ENCODE data around the gene BANP.
"Not testable (repeated sequence)": the region's sequence is repeated elsewhere in the genome, so short reads cannot be mapped to it uniquely, and the experiment has no call there.

DNA sequence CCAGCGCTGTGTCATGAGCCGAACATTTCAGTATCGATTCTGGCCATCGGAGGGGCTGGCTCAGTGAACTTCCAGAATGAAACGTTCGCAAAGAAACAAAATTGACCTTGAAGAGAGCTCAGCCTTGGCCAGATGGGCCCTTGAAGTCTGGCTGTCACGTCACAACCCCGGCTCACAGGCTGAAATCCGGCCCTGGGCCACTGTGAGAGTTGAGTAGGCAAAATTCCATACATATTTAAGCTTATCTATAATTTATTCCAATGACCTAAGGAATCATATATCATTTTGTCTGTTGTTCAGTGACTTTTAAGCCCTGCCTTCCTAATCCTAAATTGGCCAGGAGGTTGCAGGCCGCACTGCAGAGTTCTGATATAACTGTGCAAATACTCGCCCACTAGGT is 170.2 kb downstream of the BANP start:
- TF ChIP-seq POLR2A (IDR thresholded peaks at IDR 0.05): not testable (repeated sequence)
- TF ChIP-seq, protein P1, sequence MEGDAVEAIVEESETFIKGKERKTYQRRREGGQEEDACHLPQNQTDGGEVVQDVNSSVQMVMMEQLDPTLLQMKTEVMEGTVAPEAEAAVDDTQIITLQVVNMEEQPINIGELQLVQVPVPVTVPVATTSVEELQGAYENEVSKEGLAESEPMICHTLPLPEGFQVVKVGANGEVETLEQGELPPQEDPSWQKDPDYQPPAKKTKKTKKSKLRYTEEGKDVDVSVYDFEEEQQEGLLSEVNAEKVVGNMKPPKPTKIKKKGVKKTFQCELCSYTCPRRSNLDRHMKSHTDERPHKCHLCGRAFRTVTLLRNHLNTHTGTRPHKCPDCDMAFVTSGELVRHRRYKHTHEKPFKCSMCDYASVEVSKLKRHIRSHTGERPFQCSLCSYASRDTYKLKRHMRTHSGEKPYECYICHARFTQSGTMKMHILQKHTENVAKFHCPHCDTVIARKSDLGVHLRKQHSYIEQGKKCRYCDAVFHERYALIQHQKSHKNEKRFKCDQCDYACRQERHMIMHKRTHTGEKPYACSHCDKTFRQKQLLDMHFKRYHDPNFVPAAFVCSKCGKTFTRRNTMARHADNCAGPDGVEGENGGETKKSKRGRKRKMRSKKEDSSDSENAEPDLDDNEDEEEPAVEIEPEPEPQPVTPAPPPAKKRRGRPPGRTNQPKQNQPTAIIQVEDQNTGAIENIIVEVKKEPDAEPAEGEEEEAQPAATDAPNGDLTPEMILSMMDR (IDR thresholded peaks at IDR 0.05): not testable (repeated sequence)

All from heart left ventricle (tissue), 13 donors.